Fibroblast of villous mesenchyme (primary cell): ENCODE measurements around the gene VANGL1. TPM values are rescaled to one million over a fixed set of nuclear protein-coding genes. Genes with fewer than 3 reads are reported as not detected.
A peak's percentile ranks its signal among the peaks of the same experiment; 100 is the strongest.

Experiments used
- DNase-seq: peaks from one replicate; pipeline ENCODE4 v3.0.0-alpha.2; 2010; ENCODE audit warnings: low read depth
- H3K4me3 ChIP-seq: 2 replicates; pipeline ENCODE4 v1.5.1; 2011; ENCODE audit warnings: low read depth, mild to moderate bottlenecking, low read length
- CTCF ChIP-seq: IDR thresholded peaks from 2 replicates; pipeline ENCODE4 v1.5.1; 2012; ENCODE audit warnings: low read depth, mild to moderate bottlenecking, low read length; ENCODE audit not compliant: insufficient read depth
- total RNA-seq: library from RNA; depleted of rRNA; stranded (reverse); fragments of >200 nt; gene quantifications from 2 replicates; pipeline ENCODE4 v1.2.3, GENCODE V29; 2012

VANGL1 gene
- total RNA-seq, result 8.7 and 10.8 TPM in 2 replicates

- H3K4me3 ChIP-seq, result peak within 1 kb of the TSS; percentile 83
- no peak for TF ChIP-seq CTCF
- peak; percentile 65 for DNase-seq
These were observed at the start of gene VANGL1 for GRCh38 chr1:115641762-115642167. Gene VANGL1, plus strand, starts transcription at chr1:115641970. Its CDS starts 9,444 bp downstream, at chr1:115651414.

GRCh38 chr1:115592264-115592663 lies 49.5 kb upstream of the VANGL1 start:
- no peak for DNase-seq
- H3K4me3 ChIP-seq, result no peak overlapping the region
- TF ChIP-seq CTCF, result no peak

- no peak overlapping the region for H3K4me3 ChIP-seq
- TF ChIP-seq CTCF, result no peak
- DNase-seq, result no peak
These were observed 48.2 kb upstream of the VANGL1 start for GRCh38 chr1:115593365-115594259.

GRCh38 chr1:115594600-115594999 lies 47.2 kb upstream of the VANGL1 start:
- TF ChIP-seq CTCF, result no peak
- no peak for DNase-seq
- H3K4me3 ChIP-seq, result no peak overlapping the region

GRCh38 chr1:115595279-115596079 lies 46.3 kb upstream of the VANGL1 start:
- TF ChIP-seq CTCF, result peak; percentile 97
- H3K4me3 ChIP-seq, result no peak overlapping the region
- peak; percentile 94 for DNase-seq

GRCh38 chr1:115596080-115596780 lies 45.5 kb upstream of the VANGL1 start:
- no peak for TF ChIP-seq CTCF
- peak; percentile 75 for DNase-seq
- H3K4me3 ChIP-seq, result no peak overlapping the region
